Stimulated activated CD4-positive, alpha-beta T cell treated with anti-CD3 and anti-CD28 coated beads, Interleukin-1b, Interleukin-23, amount 100 ng/mL, for 48 hours (primary cell): ENCODE results near the gene ACLY.

Experiments used
- DNase-seq: peaks from one replicate; pipeline ENCODE4 v3.0.0-alpha.2; 2020

The ACLY gene

DNA sequence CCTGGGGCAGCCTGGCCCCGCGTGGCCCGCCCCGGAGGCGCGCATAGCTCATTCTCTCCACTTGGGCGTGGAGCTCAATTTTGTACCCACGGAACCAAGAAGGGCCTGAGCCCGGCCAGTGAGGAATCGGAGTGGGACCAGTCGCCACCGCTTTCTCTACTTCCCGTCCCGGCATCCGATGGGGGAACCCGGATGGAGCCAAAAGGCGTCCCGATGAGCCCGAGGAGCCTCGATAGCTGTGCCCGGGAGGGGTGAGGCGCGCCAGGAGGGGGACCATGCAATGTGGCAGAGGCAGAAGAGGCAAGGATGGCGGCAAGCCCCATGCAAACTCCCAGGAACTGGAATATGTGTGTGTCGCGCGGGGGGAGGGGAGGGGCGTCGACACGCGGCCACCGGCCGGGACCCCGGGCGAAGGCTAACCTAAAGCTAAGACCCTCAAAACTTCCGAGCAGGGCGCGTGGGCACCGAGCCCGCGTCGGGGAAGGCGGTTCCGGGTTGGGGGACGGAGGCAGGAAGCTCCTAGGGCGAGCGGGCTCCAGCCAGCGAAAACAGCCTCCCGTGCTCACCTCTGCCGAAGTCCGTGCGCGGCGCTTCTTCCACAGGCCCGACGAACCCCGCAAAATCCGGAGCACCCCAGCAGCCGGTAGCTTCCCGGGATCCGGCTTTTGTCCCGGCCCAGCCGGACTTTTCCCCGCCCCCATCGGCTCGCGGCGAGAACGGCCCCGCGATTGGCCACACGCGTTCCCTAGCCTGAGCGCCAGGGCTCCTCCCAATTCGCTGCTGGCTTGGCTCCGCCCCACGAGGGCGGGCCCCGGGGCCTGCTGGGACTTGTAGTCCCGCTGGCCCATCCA is at the start of gene ACLY:
TSS of gene ACLY (minus strand) at position 638 of the 851 bp plus-strand sequence. CDS start 5,078 bp downstream, outside the sequence.
- peak; percentile 97 for DNase-seq

DNA sequence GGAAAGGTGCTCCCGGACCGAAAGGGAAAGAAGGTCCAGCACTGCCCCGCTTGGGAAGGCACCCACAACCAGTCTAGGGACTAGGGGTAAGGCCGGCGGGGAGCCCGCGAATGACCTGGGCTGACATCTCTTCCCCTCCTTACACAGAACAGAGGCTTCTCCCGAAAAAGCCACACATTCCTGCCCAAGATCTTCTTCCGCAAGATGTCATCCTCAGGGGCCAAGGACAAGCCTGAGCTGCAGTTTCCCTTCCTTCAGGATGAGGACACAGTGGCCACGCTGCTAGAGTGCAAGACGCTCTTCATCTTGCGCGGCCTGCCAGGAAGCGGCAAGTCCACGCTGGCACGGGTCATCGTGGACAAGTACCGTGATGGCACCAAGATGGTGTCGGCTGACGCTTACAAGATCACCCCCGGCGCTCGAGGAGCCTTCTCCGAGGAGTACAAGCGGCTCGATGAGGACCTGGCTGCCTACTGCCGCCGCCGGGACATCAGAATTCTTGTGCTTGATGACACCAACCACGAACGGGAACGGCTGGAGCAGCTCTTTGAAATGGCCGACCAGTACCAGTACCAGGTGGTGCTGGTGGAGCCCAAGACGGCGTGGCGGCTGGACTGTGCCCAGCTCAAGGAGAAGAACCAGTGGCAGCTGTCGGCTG is 49.3 kb upstream of the ACLY start:
- no peak for DNase-seq

- peak; percentile 41 for DNase-seq
Measured at GRCh38 chr17:41967141-41967920, 48.6 kb upstream of the ACLY start.

- DNase-seq: peak; percentile 90
Measured at GRCh38 chr17:41966463-41967140, 47.9 kb upstream of the ACLY start, which contains the start of gene CNP. TSS of gene CNP (plus strand) at chr17:41966795. CDS start at chr17:41966885, 90 bp downstream.

DNA sequence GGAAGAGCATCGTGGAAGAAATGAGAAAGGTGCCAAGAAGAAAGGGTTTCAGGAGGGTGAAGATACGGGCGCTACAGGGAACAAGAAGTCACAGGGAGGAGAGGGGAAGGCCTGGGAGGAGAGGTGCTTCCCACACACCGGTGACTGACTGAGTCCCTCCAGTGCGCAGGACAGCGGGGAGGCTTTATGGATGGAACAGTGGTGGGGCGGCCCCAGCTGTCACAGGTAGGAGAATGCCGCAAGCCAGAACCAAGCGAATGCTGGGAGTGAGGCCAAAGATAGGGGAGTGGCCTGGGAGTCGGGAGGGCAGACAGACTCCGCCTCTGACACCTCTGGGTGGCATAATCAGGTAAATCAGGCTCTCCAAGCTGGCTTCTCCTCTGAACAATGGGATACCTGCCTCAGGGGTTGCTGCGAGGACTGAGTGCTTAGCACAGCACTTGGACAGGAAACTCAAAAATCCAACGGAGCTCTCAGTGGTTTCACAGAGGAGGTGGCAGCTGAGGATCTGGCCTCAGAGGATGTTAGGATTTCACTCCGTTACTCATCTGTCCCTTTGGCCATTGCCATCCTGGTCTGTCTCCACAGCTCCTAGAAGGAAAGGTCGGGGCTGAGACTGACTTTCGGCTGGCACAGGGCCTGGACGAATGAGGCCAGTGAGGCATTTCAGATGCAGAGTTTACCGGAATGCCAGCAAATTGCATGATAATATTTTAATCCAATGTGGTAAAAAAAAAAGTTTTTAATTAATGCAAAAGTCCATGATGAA is 47.1 kb upstream of the ACLY start:
- peak; percentile 77 for DNase-seq

GRCh38 chr17:41962768-41963434 is 44.1 kb upstream of the ACLY start:
- DNase-seq: peak; percentile 65

DNA sequence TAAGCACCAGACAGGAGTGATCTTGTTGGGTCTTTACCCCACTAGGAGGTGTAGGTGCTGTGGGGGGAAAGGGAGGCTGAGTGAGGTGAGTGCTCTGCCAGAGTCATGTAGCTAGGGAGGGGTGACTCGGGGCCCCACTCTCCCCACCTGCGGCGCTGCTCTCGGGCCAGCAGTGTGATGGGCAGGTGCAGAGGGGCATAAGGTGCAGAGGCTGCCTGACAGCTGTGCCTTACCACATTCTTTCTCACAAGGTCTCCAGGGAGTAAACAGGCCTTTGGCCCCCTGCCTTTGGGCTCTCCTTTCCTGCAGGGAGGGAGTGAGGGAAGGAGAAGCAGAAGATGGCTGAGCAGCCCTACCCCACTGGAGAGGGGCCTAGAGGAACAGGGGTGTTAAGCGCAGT is 43.4 kb upstream of the ACLY start:
- DNase-seq: no peak

- DNase-seq: no peak
Measured at GRCh38 chr17:41959336-41960095, 40.8 kb upstream of the ACLY start.

DNA sequence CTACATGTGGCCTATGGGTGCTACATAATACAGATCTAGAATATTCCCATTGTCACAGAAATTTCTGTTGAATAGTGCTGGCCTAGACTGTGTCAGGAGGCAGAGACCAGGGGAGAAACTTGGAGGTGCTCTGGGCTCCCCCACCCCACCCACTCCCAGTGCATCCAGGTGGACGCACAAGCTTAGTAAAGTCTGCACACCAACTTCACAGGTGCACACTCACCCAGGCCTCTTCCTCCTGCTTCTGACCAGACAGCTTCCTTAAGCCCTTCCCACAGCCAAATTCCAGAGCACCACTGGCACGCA is 40.2 kb upstream of the ACLY start:
- DNase-seq: no peak

- no peak for DNase-seq
Measured at GRCh38 chr17:41957869-41958439, 39.2 kb upstream of the ACLY start.

DNA sequence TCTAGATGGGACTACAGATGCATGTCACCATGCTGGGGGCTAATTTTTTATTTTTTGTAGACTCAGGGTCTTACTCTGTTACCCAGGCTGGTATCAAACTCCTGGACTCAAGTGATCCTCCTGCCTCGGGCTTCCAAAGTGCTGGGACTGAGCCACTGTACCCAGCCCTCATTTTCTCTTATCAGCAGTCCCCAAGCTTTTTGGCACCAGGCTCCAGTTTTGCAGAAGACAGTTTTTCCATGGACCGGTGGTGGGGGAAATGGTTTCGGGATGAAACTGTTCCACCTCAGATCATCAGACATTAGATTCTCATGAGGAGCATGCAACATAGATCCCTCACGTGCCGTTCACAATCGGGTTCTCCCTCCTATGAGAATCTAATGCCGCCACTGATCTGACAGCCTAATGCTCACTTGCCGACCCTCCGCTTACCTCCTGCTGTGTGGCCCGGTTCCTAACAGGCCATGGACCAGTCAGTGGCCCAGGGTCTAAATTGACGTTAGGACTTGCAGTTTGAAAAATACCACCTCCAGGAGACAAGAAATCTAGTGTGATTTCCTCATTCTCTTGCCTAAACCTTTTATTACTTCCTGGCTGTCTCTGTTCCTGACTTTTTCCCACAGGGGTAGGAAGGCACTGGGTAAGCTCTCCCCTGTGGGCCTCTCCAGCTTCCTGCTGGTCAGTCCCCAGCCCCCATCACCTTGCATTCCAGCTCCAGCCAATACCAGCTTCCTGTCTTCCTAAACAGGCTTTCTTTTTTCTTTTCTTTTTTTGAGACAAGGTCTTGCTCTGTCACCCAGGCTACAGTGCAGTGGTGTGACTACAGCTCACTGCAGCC is 38.5 kb upstream of the ACLY start:
- no peak for DNase-seq

DNA sequence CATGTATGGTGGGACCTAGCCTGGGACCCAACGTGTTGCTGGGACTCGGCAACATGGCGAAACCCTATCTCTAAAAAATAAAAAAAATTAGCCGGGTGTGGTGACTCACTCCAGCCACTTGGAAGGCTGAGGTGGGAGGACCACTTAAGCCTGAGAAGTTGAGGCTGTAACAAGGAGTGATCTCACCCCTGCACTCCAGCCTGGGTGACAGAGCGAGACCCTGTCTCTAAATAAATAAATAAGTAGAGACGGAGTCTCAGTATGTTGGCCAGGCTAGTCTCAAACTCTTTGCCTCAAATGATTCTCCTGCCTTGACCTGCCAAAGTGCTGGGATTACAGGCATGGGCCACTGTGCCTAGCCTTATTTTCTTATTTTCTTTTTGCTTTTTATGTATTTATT is 37.8 kb upstream of the ACLY start:
- DNase-seq: no peak

- no peak for DNase-seq
Measured at GRCh38 chr17:41948762-41949460, 30.2 kb upstream of the ACLY start.

- no peak for DNase-seq
Measured at GRCh38 chr17:41944943-41945342, 26.2 kb upstream of the ACLY start.

- DNase-seq: no peak
Measured at GRCh38 chr17:41943492-41943891, 24.7 kb upstream of the ACLY start.

GRCh38 chr17:41942626-41943373 is 24.0 kb upstream of the ACLY start:
- no peak for DNase-seq

DNA sequence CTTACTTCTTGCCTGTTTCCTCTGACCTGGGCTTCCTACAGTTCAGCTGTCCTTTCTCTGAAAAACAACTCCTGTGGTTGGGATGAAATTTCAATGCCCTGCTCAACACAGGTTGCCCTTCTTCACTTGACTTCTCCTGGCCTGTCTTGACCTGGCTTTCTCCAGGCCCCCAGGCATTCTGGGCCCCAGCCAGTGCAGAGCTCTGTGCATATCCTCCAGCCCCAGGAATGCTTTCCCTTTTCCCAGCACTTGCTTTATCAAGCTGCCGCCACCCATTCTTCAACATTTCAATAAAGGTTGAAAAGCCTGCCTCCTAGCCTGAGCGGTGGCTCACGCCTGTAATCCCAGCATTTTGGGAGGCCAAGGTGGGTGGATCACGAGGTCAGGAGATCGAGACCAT is 22.4 kb upstream of the ACLY start:
- DNase-seq: no peak

DNA sequence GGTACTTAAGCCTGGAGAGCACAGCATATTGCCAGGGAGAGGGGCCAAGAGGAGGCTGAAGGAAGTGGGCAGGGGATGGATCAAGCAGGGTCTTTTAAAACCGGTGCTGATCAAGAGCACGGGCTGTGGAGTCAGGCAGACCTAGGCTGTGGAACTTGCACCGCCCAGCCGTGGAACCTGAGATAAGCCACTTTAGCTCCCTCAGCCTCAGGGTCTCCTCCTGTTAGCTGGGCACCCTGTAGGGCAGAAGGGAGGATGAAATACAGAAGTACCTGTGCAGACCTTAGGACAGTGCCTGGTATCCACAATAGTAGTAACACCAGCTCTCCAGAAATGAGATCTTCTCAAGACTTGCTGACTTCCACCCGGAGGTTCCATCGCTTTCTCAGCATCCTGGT is 20.9 kb upstream of the ACLY start:
- no peak for DNase-seq
